HepG2 (cell line): Measurements from ENCODE around the gene NLRC5. TPM values are rescaled to one million over a fixed set of nuclear protein-coding genes. Genes with fewer than 3 reads are reported as not detected.

ENCODE experiments used
- ARID2 ChIP-seq: sonication (generic); formaldehyde crosslinking; IDR thresholded peaks from 2 replicates; pipeline ENCODE4 v1.8.1; 2022; ENCODE audit warnings: mild to moderate bottlenecking, missing genetic modification reagents, borderline replicate concordance
- E2F1 ChIP-seq: sonication (generic); formaldehyde crosslinking; IDR thresholded peaks from 2 replicates; pipeline ENCODE4 v1.5.0; 2020; ENCODE audit warnings: missing genetic modification reagents
- FOSL1 ChIP-seq: sonication (generic); formaldehyde crosslinking; IDR thresholded peaks from 2 replicates; pipeline ENCODE4 v1.9.0; 2021; ENCODE audit warnings: missing genetic modification reagents, borderline replicate concordance
- HDAC6 ChIP-seq: fragments of 200-600 bp; sonication (generic); IDR thresholded peaks from 2 replicates; pipeline ENCODE4 v1.7.0; 2017; ENCODE audit warnings: mild to moderate bottlenecking, antibody characterized with exemption, low read length, low read depth
- KDM5B ChIP-seq: sonication (generic); formaldehyde crosslinking; IDR thresholded peaks from 2 replicates; pipeline ENCODE4 v1.4.0; 2020; ENCODE audit warnings: missing genetic modification reagents, mild to moderate bottlenecking, borderline replicate concordance
- KLF13 ChIP-seq: sonication (generic); formaldehyde crosslinking; IDR thresholded peaks from 2 replicates; pipeline ENCODE4 v1.4.0; 2020; ENCODE audit warnings: mild to moderate bottlenecking, missing genetic modification reagents
- MXD4 ChIP-seq: IDR thresholded peaks from 2 replicates; pipeline ENCODE4 v1.6.1; 2016; ENCODE audit warnings: mild to moderate bottlenecking, missing biosample characterization, missing genetic modification reagents
- MZF1 ChIP-seq: sonication (generic); formaldehyde crosslinking; IDR thresholded peaks from 2 replicates; pipeline ENCODE4 v1.8.1; 2023; ENCODE audit warnings: mild to moderate bottlenecking, missing genetic modification reagents, borderline replicate concordance
- SYNCRIP ChIP-seq: fragments of 200-400 bp; formaldehyde crosslinking; IDR thresholded peaks from 2 replicates; pipeline ENCODE4 v1.6.1; 2018; ENCODE audit warnings: mild to moderate bottlenecking, low read depth, low read length; ENCODE audit not compliant: insufficient read depth
- TERF1 ChIP-seq: sonication (generic); formaldehyde crosslinking; IDR thresholded peaks from 2 replicates; pipeline ENCODE4 v1.8.0; 2022; ENCODE audit warnings: mild to moderate bottlenecking, missing genetic modification reagents, moderate library complexity
- UBTF ChIP-seq: sonication (generic); formaldehyde crosslinking; IDR thresholded peaks from 2 replicates; pipeline ENCODE4 v1.4.0; 2020; ENCODE audit warnings: mild to moderate bottlenecking, missing genetic modification reagents
- ZBTB14 ChIP-seq: sonication (generic); formaldehyde crosslinking; IDR thresholded peaks from 2 replicates; pipeline ENCODE4 v1.4.0; 2020; ENCODE audit warnings: missing genetic modification reagents
- ZNF282 ChIP-seq: fragments of 450-650 bp; IDR thresholded peaks from 2 replicates; pipeline ENCODE4 v1.6.1; 2018; ENCODE audit not compliant: partially characterized antibody
- ZNF292 ChIP-seq: sonication (generic); formaldehyde crosslinking; IDR thresholded peaks from 2 replicates; pipeline ENCODE4 v1.8.1; 2022; ENCODE audit warnings: mild to moderate bottlenecking, low read depth, missing genetic modification reagents, borderline replicate concordance
- ZNF547 ChIP-seq: sonication (generic); formaldehyde crosslinking; IDR thresholded peaks from 2 replicates; pipeline ENCODE4 v1.5.1; 2020; ENCODE audit warnings: mild to moderate bottlenecking, missing genetic modification reagents
- ZNF616 ChIP-seq: sonication (generic); formaldehyde crosslinking; IDR thresholded peaks from 2 replicates; pipeline ENCODE4 v1.5.0; 2020; ENCODE audit warnings: low read depth, mild to moderate bottlenecking, missing genetic modification reagents
- ZNF747 ChIP-seq: sonication (generic); formaldehyde crosslinking; IDR thresholded peaks from 2 replicates; pipeline ENCODE4 v1.8.1; 2023; ENCODE audit warnings: missing genetic modification reagents, mild to moderate bottlenecking, borderline replicate concordance
- ZNF83 ChIP-seq: sonication (generic); formaldehyde crosslinking; IDR thresholded peaks from 2 replicates; pipeline ENCODE4 v1.4.0; 2020; ENCODE audit warnings: missing genetic modification reagents, mild to moderate bottlenecking, borderline replicate concordance
- polyA plus RNA-seq, 8 experiments: library from polyadenylated mRNA; depleted of rRNA in 3 of 8; stranded (reverse) in 7 of 8; unstranded in 1 of 8; fragments of >200 nt; fragmentation: Illumina TruSeq in 4 of 8; extraction: Trizol in 4 of 8; gene quantifications; 2 replicates each; pipeline versions ENCODE4 v1.2.1 to v1.2.3, GENCODE V29; 2011 to 2016; ENCODE audit warnings: low read depth in 4 of 8, missing spikeins in 1 of 8, mixed read lengths in 1 of 8; ENCODE audit not compliant: insufficient read depth in 1 of 8
- total RNA-seq, 5 experiments: library from RNA; depleted of rRNA; stranded (reverse); fragments of >200 nt; fragmentation: Illumina TruSeq; extraction: Trizol; gene quantifications; 2 replicates each; pipeline ENCODE4 v1.2.3, GENCODE V29; 2016; ENCODE audit warnings: low read depth in 1 of 5
- TF ChIP-seq, protein P1 (sequence below): sonication (generic); formaldehyde crosslinking; IDR thresholded peaks from 2 replicates; pipeline ENCODE4 v1.4.0; 2020; ENCODE audit warnings: mild to moderate bottlenecking, missing genetic modification reagents
- TF ChIP-seq, protein P2 (sequence below): IDR thresholded peaks from 2 replicates; pipeline ENCODE4 v1.6.1; 2016; ENCODE audit warnings: low read depth, control low read depth

NLRC5 gene
- total and polyA plus RNA-seq, 2 of the 13 experiments (the other 11 are each of a cell fraction or from before 2014, with no cell fraction given), result 6.3 to 12.7 TPM

- TF ChIP-seq, protein P1, sequence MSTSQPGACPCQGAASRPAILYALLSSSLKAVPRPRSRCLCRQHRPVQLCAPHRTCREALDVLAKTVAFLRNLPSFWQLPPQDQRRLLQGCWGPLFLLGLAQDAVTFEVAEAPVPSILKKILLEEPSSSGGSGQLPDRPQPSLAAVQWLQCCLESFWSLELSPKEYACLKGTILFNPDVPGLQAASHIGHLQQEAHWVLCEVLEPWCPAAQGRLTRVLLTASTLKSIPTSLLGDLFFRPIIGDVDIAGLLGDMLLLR, result no peak
- TF ChIP-seq ZNF747 (CRISPR knock-in tag) (0 out of 2 replicates have a peak, but pooled peaks have one; percentile 40), ZNF292 (CRISPR knock-in tag) (no peak), MXD4 (CRISPR knock-in tag) (0 out of 2 replicates have a peak, but pooled peaks have one; percentile 40), SYNCRIP (no peak), MZF1 (CRISPR knock-in tag) (no peak), UBTF (CRISPR knock-in tag) (peak; percentile 67), ZNF547 (CRISPR knock-in tag) (peak; percentile 63), TERF1 (CRISPR knock-in tag) (no peak), ZNF83 (CRISPR knock-in tag) (no peak; the same call in 1 of the 2 replicates), ZBTB14 (CRISPR knock-in tag) (no peak), KLF13 (CRISPR knock-in tag) (0 out of 2 replicates have a peak, but pooled peaks have one; percentile 32), FOSL1 (CRISPR knock-in tag) (no peak), KDM5B (CRISPR knock-in tag) (peak; percentile 65; the same call in 1 of the 2 replicates), ARID2 (no peak), E2F1 (CRISPR knock-in tag) (no peak), ZNF282 (no peak), HDAC6 (no peak), ZNF616 (peak; percentile 40; the same call in 1 of the 2 replicates)
- TF ChIP-seq, protein P2, sequence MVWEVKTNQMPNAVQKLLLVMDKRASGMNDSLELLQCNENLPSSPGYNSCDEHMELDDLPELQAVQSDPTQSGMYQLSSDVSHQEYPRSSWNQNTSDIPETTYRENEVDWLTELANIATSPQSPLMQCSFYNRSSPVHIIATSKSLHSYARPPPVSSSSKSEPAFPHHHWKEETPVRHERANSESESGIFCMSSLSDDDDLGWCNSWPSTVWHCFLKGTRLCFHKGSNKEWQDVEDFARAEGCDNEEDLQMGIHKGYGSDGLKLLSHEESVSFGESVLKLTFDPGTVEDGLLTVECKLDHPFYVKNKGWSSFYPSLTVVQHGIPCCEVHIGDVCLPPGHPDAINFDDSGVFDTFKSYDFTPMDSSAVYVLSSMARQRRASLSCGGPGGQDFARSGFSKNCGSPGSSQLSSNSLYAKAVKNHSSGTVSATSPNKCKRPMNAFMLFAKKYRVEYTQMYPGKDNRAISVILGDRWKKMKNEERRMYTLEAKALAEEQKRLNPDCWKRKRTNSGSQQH (CRISPR knock-in tag), result no peak
Measured at GRCh38 chr16:56950881-56951771, 38.2 kb upstream of the NLRC5 start (continued).
